ENCODE results near the gene RABAC1.

DNA sequence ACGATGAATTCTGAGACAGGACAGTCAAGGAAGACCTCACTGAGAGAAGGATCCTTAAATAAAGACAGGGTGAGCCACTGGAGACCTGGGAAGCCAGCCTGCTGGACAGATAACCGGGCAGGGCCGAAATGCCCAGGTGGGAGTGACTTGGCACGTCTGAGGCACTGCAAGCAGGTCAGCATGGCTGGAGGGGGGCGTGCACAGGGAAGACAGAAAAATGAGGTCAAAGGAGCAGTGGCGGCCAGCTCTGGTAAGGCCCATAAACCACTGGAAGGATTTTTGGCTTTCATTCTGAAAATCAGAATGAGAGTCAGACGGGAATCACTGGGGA, 40.7 kb upstream of the RABAC1 start:
- TF ChIP-seq, protein P1, sequence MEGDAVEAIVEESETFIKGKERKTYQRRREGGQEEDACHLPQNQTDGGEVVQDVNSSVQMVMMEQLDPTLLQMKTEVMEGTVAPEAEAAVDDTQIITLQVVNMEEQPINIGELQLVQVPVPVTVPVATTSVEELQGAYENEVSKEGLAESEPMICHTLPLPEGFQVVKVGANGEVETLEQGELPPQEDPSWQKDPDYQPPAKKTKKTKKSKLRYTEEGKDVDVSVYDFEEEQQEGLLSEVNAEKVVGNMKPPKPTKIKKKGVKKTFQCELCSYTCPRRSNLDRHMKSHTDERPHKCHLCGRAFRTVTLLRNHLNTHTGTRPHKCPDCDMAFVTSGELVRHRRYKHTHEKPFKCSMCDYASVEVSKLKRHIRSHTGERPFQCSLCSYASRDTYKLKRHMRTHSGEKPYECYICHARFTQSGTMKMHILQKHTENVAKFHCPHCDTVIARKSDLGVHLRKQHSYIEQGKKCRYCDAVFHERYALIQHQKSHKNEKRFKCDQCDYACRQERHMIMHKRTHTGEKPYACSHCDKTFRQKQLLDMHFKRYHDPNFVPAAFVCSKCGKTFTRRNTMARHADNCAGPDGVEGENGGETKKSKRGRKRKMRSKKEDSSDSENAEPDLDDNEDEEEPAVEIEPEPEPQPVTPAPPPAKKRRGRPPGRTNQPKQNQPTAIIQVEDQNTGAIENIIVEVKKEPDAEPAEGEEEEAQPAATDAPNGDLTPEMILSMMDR (optimal IDR thresholded peaks at IDR 0.05 in 1 of 3, IDR thresholded peaks at IDR 0.05 in 1 of 3, conservative IDR thresholded peaks at IDR 0.05 in 1 of 3; ENCODE audit: extremely low read depth in 1 of 3, insufficient read depth in 2 of 3, low read length in 3 of 3): no peak
- TF ChIP-seq EZH2 (IDR thresholded peaks at IDR 0.05; ENCODE audit: low read length): no peak

Data from keratinocyte (primary cell).